ENCODE results near the gene SPACA6. TPM values are rescaled to one million over a fixed set of nuclear protein-coding genes. Genes with fewer than 3 reads are reported as not detected.

SPACA6 gene
- total and polyA plus RNA-seq, 10 of the 15 experiments (the other 5 are each of a cell fraction or from before 2014, with no cell fraction given) = 0.31 to 6.5 (median 1.7) TPM

- no peak for DNase-seq (ENCODE audit: low read depth, low spot score)
- Histone ChIP-seq H3K9me3 (replicated peaks; ENCODE audit: control insufficient read depth, insufficient read depth, low read length) (no peaks in the 10 kb centered on the region; the same call in 2 of the 3 replicates), H3K4me2 (ENCODE audit: control insufficient read depth, insufficient read depth) (no peak overlapping the region), H3K9ac (ENCODE audit: control insufficient read depth, insufficient read depth, low read length) (no peak overlapping the region), H3K4me1 (ENCODE audit: control insufficient read depth, insufficient read depth, low read length) (no peaks in the 10 kb centered on the region), H3K36me3 (ENCODE audit: control insufficient read depth in 2 of 2, insufficient read depth in 2 of 2, low read length in 1 of 2) (no peaks in the 10 kb centered on the region), H2AFZ (ENCODE audit: control insufficient read depth, low read depth, low read length) (no peak overlapping the region), H3K27me3 (replicated peaks in 1 of 2; ENCODE audit: control insufficient read depth in 2 of 2, insufficient read depth in 2 of 2, low read length in 1 of 2) (no peaks in the 10 kb centered on the region), H3K79me2 (ENCODE audit: control insufficient read depth, insufficient read depth, low read length) (no peaks in the 10 kb centered on the region), H4K20me1 (ENCODE audit: control insufficient read depth, insufficient read depth) (no peaks in the 10 kb centered on the region), H3K27ac (ENCODE audit: control insufficient read depth, insufficient read depth) (no peak overlapping the region), H3K4me3 (no peak overlapping the region)
- 0% methylated on average over 1 of the region's 1 CpG for WGBS (ENCODE audit: insufficient coverage, insufficient replicate concordance, low lambda C conversion rate, missing lambda C conversion rate)
- TF ChIP-seq BMI1 (IDR thresholded peaks at IDR 0.05; ENCODE audit: borderline replicate concordance) (no peak), MEF2B (IDR thresholded peaks at IDR 0.05; ENCODE audit: partially characterized antibody, poor library complexity, severe bottlenecking) (no peak), EED (IDR thresholded peaks at IDR 0.05; ENCODE audit: low read depth) (no peak), PKNOX1 (IDR thresholded peaks at IDR 0.05) (no peak)
- in situ Hi-C loops (cut with MboI) = no loop called here
- no TSS peak for BruUV-seq (replicated peaks)
- POLR2A ChIA-PET = no interaction called here
- intact Hi-C loops (cut with micrococcal nuclease; ENCODE audit: unreplicated experiment) = no loop called here
- SMC1A ChIA-PET (ENCODE audit: uncharacterized antibody, unreplicated experiment) = interaction anchor here (1.0 kb wide), 1 partner anchor 66 kb away, joined by 3 read pairs; no protein-coding TSS in a partner anchor
- no peak for ATAC-seq
- CTCF ChIA-PET = no interaction called here
- FAIRE-seq = no peak
- RAD21 ChIA-PET (ENCODE audit: unreplicated experiment) = no interaction called here
Observed at GRCh38 chr19:51711702-51712101, 18.6 kb downstream of the SPACA6 start.

GRCh38 chr19:51712461-51713081 is 19.4 kb downstream of the SPACA6 start:
- SMC1A ChIA-PET (ENCODE audit: uncharacterized antibody, unreplicated experiment) = no interaction called here
- in situ Hi-C loops (cut with MboI) = no loop called here
- Histone ChIP-seq H3K9ac (ENCODE audit: control insufficient read depth, insufficient read depth, low read length) (no peak overlapping the region), H3K27ac (ENCODE audit: control insufficient read depth, insufficient read depth) (no peak overlapping the region), H3K4me3 (no peak overlapping the region), H3K27me3 (replicated peaks in 1 of 2; ENCODE audit: control insufficient read depth in 2 of 2, insufficient read depth in 2 of 2, low read length in 1 of 2) (no peaks in the 10 kb centered on the region), H2AFZ (ENCODE audit: control insufficient read depth, low read depth, low read length) (no peak overlapping the region), H3K9me3 (replicated peaks; ENCODE audit: control insufficient read depth, insufficient read depth, low read length) (no peaks in the 10 kb centered on the region; the same call in 2 of the 3 replicates), H3K4me2 (ENCODE audit: control insufficient read depth, insufficient read depth) (no peak overlapping the region), H3K4me1 (ENCODE audit: control insufficient read depth, insufficient read depth, low read length) (no peaks in the 10 kb centered on the region), H3K36me3 (ENCODE audit: control insufficient read depth in 2 of 2, insufficient read depth in 2 of 2, low read length in 1 of 2) (no peaks in the 10 kb centered on the region), H3K79me2 (ENCODE audit: control insufficient read depth, insufficient read depth, low read length) (no peaks in the 10 kb centered on the region), H4K20me1 (ENCODE audit: control insufficient read depth, insufficient read depth) (no peaks in the 10 kb centered on the region)
- CTCF ChIA-PET = no interaction called here
- POLR2A ChIA-PET = no interaction called here
- TF ChIP-seq CTCF (IDR thresholded peaks at IDR 0.05 in 2 of 3, conservative IDR thresholded peaks at IDR 0.05 in 1 of 3; ENCODE audit: control insufficient read depth in 2 of 3, extremely low read depth in 1 of 3, insufficient read depth in 1 of 3, low read depth in 3 of 3, low read length in 3 of 3) (peak in 2 of 3 experiments; percentile 40 to 44; a peak in 5 of 6 replicates), ZBTB11 (CRISPR knock-in tag; IDR thresholded peaks at IDR 0.05) (no peak), MEF2B (IDR thresholded peaks at IDR 0.05; ENCODE audit: partially characterized antibody, poor library complexity, severe bottlenecking) (peak; percentile 24), RAD21 (IDR thresholded peaks at IDR 0.05; ENCODE audit: insufficient read depth, low read depth, low read length) (peak; percentile 40; the same call in 1 of the 2 replicates)
- ATAC-seq (no peak), DNase-seq (ENCODE audit: low read depth, low spot score) (no peak), FAIRE-seq (no peak)
- intact Hi-C loops (cut with micrococcal nuclease; ENCODE audit: unreplicated experiment) = no loop called here
- 39% methylated on average over 9 of the region's 9 CpGs for WGBS (ENCODE audit: insufficient coverage, insufficient replicate concordance, low lambda C conversion rate, missing lambda C conversion rate)
- BruUV-seq (replicated peaks) = no TSS peak
- RAD21 ChIA-PET (ENCODE audit: unreplicated experiment) = no interaction called here

Data from GM12878 (cell line).